GM21360 (cell line): ENCODE results near the gene RELT.

Experiments used
- ATAC-seq: cut with Tn5 transposase; IDR thresholded peaks from one replicate; pipeline ENCODE4 v1.9.1; 2021; ENCODE audit warnings: mild to moderate bottlenecking, moderate library complexity; ENCODE audit not compliant: unreplicated experiment

The RELT gene

DNA sequence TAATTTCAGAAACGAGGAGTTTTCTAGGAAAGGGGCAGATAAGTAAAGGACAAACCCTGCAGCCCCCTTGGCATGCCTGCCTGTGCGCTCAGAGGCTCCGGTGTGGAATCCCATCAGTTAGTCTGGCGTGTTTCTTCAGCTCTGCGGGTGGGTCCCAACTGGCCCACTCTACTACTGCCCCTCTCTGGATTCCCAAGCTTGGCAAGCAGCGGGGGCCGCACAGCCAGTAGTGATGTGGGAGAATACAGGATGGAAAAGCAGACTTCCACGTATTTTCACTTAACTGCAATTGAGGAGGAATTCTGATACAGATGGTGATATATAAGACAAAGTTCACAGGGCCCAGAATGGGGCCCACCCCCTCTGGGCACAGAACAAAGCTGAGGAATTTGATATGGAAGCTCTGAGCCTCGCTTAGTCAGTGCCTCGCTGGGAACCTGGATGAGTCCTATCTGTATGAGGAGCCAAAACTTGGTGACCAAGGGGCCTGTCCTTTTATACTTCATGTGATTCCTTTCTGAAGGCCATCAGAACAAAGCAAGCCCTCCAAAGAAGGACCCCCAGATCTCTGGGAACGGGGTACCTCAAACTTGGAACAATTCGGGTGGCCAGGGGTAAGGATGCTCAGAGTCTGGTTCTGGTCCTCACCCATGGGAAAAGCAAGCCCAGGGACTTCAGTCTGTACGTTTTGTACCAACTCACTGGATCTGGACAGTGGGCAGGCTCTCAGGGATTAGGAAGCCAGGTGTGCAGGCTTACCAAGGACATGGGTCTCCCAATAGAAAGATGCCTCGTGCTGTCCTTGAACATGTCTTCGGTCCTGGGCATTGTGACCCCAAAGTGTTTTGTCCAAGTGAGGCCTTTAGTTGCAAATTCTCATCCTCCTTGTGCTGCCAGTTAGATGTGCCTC is 26.0 kb downstream of the RELT start:
- ATAC-seq, result no peak

GRCh38 chr11:73402834-73403185 is 26.6 kb downstream of the RELT start:
- ATAC-seq, result no peak

GRCh38 chr11:73403541-73403940 is 27.3 kb downstream of the RELT start:
- ATAC-seq, result no peak

DNA sequence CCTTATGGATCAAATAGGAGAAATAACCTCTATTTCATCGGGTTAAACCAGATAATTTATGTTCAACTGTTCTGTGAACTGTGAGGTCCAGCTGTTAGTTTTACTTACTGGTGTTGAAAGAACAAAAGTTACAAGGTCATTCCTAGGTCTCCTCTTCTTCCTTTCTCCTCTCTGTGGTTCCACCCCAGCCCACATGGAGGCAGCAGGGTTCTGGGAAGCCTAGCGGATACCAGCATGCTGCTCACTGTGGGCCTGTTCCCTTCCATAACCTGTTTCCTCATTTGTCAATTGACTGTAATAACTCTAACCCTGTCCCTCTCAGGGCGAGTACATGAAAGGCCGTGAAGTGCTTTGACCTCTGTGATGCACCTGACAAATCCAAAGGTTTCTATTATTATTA is 27.8 kb downstream of the RELT start:
- no peak for ATAC-seq

GRCh38 chr11:73404506-73405145 is 28.4 kb downstream of the RELT start:
- ATAC-seq, result no peak

DNA sequence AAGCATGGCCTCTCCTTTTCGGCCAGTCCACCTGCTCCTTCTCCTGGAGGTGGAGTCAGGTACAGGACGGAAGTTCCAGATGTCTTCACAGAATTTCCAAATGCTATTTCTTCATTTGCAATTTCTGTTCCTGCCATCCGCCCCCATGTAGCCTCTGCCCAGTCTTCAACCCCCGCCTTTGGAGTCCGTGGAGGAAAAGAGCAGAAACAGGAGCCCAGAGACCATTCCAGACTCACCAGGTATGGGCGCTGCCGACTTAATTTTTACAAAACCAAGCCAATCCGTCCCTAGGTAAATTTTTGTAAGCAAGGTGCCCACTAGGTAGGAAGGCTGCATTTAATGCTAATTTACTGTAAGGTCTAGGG is 28.9 kb downstream of the RELT start:
- ATAC-seq, result no peak

- ATAC-seq, result no peak
These were observed 29.9 kb downstream of the RELT start for GRCh38 chr11:73406131-73406530.

DNA sequence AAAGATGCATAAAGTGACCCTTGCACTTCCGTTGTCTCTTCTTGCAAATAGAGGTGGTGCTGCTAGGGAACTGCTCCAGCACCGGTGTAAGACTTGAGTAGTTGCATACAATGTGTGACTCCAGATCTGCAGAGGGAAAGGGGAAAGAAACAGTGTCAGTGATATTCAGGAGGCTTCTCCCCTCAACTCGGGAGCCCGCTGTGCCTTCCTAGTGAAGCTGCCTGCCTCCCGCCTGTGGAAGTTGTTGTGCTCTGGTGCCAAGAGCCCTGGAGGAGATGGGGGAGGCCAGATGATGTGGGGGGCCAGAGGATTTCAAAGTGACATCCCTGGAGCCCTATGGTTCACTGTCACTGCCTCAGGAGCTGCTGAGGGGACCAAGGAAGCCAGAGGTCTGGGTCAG is 30.4 kb downstream of the RELT start:
- no peak for ATAC-seq

GRCh38 chr11:73409431-73409830 is 33.2 kb downstream of the RELT start:
- no peak for ATAC-seq

- no peak for ATAC-seq
These were observed 34.4 kb downstream of the RELT start for GRCh38 chr11:73410627-73411026.

DNA sequence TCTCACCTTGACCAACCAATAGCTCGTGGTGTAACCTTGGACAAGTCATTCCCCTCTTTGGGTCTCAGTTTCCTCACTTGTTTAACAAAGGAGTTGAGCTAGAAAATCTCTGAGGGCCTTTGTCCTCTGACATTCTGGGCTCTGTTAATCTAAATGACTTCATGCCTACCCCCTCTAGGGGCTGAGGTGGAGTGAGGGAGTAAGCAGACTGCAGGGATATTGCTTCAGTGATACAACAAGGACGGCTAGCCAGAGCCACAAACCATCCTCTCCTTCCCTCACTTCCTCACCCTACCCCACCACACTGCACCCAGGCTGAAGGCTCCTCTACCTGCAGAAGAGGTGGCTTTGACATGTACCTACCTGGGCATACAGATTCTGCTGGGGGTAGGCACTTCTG is 34.8 kb downstream of the RELT start:
- ATAC-seq, result no peak

GRCh38 chr11:73412308-73412707 is 36.1 kb downstream of the RELT start:
- no peak for ATAC-seq

- no peak for ATAC-seq
These were observed 37.1 kb downstream of the RELT start for GRCh38 chr11:73413256-73413655.

DNA sequence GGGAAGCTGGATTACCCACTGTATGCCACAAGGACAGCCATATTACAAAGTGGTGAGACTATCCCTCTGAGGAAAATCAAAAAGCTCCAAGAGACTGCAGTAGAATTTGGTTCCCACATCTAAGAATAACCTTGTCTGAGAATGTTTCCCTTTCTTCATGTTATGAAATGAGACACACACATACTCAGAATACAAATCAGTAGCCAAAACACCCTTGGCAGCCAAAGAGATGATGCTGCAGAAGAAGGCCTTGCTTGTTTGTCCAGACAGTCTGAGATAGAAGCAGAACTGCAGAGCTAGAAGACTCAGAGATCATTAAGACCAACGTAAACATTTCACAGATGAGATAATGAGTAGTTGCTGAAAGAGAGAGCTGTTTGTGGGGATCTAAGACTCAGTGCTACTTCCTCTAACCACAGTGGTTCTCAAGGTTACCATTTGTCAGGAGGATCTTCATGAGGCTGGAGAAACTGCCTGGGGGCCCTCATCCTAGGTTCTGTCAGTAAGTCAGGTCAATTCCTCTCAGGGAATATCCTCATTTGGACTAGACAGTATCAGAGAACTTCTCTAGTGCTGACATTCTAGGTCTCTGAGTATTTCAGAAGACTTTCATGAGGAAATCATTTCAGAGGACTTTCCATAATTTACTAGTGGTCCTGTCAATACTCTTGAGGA is 38.9 kb downstream of the RELT start:
- no peak for ATAC-seq

DNA sequence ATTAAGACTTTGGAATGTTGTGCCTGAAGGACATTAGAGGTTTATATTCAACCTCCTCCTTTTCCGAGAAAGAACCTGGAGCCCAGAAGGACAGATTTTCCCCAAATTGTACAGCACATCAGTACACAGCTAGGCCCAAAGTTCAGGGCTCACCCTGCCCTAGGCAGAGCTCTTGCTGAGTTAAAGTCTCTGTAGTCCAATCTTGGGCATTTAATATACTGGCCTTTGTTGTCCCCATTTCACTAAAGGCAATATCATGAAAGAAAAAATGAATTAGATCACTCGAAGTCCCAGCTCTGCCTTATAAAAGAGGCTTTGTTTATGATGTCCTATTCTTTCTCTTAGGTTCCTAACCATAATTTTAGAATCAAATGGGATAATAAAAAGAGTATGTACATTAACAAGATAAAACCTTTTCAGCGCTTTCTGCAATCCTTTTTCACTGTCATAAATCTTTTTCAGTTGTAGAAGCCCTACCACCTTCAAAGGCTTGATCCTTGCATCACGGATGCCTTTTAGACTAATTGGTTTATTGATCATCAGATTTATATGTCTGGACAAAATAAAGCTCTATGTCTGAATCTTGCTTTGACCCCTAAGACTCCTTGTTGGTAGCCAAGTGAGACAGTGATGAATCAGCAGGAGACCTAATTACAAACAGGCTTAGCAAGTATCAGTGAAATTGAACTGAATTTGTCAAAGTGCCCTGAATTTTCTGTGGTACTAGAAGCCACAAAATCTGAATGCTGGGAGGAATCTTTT is 39.8 kb downstream of the RELT start:
- no peak for ATAC-seq

DNA sequence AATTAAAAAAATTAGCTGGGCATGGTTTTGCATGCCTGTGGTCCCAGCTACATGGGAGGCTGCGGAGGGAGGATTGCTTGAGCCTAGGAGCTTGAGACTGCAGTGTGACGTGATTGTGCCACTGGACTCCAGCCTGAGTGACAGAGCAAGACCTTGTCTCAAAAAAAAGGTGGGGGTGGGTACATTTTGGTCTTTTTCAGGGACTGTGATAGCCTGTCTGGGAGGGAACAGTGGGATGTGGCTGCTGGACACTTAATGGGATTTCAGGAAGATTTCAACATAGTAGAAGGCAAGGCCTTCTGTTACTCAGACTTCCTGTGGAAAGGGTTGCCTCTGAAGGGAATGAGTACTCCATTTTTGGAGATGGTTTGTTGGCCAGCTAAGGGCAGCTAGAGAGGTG is 40.6 kb downstream of the RELT start:
- ATAC-seq, result no peak

DNA sequence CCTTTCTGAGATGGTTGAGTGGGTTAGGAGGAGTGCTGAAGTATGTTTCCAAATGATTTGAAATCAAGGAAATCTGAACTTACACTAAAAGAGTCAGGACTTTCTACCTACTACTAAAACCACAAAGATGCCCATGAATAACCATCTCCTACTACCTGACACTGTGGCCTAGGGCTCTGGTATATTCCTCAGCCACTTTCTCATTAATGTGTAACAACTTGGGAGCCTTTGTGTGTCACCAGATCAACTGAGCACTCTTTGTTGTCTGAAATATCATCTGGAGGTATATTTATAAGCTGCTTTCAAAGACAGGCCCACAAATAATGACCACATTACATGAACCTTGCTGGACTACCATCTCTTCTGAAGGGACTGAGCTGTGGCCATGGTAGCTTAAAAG is 43.9 kb downstream of the RELT start:
- no peak for ATAC-seq

DNA sequence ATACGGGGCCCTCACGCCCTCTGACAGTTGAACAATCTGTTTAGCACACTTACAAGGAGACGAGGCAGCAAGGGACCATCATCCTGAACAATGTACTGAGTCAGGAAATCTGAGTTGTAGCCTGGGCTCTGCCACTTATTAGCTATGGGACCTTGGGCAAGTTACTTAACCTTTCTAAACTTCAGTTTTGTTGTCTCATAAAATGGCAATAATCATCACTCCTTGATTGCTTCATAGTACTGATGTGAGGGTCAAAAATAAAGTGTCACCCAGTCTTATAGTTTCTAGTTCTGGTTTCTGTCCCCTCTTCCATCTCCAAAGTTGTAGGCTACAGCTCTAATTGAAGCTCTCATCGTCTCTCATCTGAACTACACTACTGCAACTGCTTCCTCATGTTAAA is 46.7 kb downstream of the RELT start:
- no peak for ATAC-seq

- ATAC-seq, result no peak
These were observed 47.3 kb downstream of the RELT start for GRCh38 chr11:73423506-73423905.

GRCh38 chr11:73425108-73425507 is 48.9 kb downstream of the RELT start:
- no peak for ATAC-seq

DNA sequence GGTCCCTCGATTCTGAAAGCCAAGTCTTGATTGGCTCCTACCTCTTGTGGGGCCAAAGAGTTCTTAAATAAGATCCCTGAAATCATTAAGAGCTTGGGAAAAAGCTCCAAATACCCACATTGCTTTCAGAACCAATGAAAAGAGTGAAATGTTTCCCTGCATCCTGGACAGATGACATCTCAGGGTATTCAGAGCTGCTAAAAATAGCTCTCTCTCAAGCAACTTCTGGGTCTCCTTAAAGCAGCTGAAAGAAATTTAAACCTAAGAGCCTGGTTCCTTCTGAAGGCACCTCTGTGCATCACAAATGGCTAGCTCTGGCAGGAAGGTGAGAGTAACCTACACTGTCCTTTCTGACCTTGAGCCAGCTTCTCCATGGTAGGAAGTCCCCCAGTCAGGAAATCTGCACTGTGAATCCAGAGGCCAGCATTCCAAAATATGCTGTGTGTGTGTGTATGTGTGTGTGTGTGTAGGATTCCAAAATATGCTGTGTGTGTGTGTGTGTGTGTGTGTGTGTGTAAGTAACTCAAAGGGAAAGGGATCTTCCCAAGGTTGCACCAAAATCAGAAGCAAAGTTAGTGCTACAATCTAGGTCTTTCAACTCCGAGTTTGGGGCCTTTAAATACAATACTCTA is 50.1 kb downstream of the RELT start:
- ATAC-seq, result no peak
